ENCODE data around the gene C3orf18.

The C3orf18 gene

DNA sequence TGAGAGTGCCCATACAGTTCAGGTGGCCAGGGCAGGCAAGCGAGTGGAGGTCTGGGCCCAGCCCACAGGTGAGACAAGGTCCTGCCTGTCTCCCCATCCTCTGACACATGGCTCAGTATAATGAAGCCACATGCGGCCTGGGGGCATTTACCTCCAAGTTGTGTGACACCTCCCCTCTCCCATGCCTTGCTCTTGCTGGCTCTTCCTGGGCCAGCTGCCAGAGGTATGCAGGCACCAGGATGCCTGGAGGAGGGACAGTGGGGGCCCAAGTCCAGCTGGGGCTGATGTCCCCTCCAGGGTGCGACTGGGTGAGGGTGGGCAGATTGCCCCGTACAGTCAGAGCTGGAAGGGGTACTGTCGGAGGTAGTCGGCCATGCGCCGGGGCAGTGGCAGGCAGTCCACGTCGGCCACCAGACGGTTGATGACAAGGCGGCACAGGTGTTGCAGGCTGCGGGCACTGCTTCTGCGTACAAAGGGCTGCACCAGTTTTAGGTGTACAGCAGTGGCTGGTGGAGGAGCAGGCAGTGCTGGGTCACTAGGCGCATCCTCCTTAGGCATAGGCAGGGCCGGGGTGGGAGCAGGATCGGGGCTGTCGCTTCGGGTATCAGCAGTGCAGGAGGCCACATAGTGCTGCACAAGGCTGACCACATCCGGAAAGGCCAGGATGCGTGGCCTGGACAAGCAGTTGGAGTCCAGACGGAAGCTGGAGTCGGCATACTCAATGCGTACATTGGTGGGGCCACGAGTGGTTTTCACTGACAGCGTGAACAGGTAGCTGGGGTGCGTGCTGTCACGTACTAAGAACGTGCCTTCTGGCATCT is 39.9 kb upstream of the C3orf18 start:
- Histone ChIP-seq H3K9me3 (ENCODE audit: control insufficient read depth, insufficient read depth, low read length) (no peaks in the 10 kb centered on the region), H3K36me3 (ENCODE audit: insufficient read depth, low read length) (no peaks in the 10 kb centered on the region), H3K9ac (ENCODE audit: low read depth, low read length) (no peak overlapping the region), H3K4me1 (ENCODE audit: insufficient read depth, low read length) (peaks cover 4% of the 10 kb centered on the region; the same call in 1 of the 2 replicates)

DNA sequence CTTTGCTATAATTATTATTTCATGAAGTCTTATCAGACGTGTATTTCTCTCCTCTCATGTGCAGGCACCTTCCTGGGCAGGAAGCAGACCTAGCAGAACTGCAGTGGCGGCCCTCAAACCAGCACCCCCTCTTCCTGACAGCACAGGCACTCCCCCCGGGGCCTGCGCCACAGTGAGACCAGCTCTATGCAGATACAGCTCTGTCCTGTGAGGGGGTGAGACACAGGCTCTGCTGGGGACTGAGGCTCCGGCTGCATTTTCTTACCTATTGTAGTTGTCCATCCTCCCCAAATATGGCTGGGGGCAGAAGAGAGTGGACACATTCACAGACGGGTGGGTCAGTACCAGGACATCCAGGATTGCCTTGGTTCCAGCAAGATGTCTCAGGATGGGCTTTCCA is 39.0 kb upstream of the C3orf18 start:
- Histone ChIP-seq H3K36me3 (ENCODE audit: insufficient read depth, low read length) (no peaks in the 10 kb centered on the region), H3K9ac (ENCODE audit: low read depth, low read length) (no peak overlapping the region), H3K9me3 (ENCODE audit: control insufficient read depth, insufficient read depth, low read length) (no peaks in the 10 kb centered on the region), H3K4me1 (ENCODE audit: insufficient read depth, low read length) (peaks cover 5% of the 10 kb centered on the region; the same call in 1 of the 2 replicates)

DNA sequence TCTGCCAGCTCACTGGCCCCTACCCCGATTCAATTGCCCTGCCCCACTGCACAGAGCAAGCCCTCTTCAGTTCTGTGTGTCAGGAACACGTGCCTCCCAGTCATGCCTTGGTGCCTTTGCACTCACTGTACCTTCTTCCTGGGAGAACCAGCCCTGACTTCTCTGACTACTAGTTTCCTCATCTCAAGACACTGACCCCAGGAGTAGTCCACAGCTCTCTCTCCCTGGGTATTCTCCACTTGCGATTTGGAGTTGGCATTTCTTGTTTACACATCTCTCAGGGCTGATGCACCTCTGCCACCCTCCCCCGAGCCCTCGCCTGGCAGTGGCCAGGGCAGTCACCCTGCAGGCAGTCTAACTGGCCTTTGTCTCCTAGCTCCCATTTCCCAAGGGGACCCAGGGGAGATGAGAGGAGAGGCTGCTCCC is 38.4 kb upstream of the C3orf18 start:
- Histone ChIP-seq H3K36me3 (ENCODE audit: insufficient read depth, low read length) (no peaks in the 10 kb centered on the region), H3K9ac (ENCODE audit: low read depth, low read length) (no peak overlapping the region), H3K9me3 (ENCODE audit: control insufficient read depth, insufficient read depth, low read length) (no peaks in the 10 kb centered on the region), H3K4me1 (ENCODE audit: insufficient read depth, low read length) (peaks cover 10% of the 10 kb centered on the region; the same call in 1 of the 2 replicates)

DNA sequence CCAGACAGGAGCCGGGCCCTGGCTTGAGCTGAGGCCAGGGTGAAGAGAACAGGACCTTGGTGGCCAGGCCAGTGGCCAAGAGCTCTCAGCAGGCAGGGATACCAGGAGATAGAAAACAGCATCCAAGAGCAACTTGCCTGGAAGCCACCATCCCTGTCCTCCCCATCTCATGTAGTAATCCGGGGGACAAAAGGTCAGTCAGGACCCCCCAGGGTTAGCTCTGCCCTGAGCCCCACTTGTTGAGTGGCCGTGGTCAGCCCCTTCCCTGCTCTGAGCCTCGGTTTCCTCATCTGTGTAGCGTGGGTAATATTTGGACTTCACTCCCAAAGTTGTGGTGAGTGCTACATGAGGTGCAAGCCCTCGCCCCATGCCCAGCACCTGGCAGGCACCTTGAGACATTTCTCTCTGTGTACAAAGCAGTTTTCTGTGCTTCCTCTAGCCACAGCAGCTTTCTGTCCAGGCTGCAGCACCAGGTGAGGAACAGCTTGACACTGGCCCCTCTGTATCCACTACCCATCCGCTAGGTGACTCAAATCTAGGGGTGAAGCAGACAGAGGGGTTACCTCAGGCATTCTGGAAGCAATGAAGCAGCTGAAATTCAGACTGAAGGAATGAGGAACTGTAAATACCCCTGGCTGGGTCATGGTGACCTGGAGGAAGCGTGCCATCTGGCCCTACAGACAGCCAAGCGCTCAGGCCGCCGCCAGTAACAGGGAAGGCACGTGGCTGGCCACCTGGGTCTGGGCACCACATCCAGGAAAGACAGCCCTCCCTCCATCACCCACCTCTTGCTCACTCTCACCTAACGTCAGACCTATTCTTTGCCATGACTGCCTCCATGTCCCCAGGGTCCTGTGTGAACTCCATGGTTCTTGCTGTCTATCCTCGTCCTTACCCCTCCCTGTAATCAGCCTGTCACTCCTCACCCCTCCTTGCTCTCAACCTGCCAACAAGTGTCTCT is 37.4 kb upstream of the C3orf18 start:
- Histone ChIP-seq H3K9ac (ENCODE audit: low read depth, low read length) (no peak overlapping the region), H3K4me1 (ENCODE audit: insufficient read depth, low read length) (peaks cover 6% of the 10 kb centered on the region; the same call in 1 of the 2 replicates), H3K36me3 (ENCODE audit: insufficient read depth, low read length) (no peaks in the 10 kb centered on the region), H3K9me3 (ENCODE audit: control insufficient read depth, insufficient read depth, low read length) (no peaks in the 10 kb centered on the region)

DNA sequence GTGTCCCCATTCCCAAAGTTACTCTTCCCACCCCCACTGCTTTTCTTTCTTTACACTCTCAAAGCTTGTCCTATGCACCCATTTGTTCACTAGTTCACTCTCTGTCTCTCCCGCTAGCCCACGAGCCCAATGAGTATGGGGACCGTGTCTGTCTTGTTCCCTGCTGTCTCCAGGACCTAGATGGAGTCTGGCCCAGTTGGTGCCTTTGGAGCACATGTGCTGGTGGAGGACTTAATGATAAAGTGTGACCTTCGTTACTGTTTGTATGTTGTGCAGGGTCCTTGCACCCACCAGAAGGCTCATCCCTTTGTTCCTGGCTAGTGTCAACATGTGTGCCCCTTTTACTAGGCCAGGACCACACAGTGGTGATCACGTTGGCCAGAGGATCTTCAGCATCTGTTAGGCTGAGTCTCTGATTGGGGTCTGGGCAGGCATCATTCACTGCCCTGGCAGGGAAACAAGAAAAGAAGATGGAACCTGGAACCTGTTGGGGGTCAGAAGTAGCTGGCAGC is 36.6 kb upstream of the C3orf18 start:
- Histone ChIP-seq H3K4me1 (ENCODE audit: insufficient read depth, low read length) (peaks cover 6% of the 10 kb centered on the region; the same call in 1 of the 2 replicates), H3K36me3 (ENCODE audit: insufficient read depth, low read length) (no peaks in the 10 kb centered on the region), H3K9ac (ENCODE audit: low read depth, low read length) (no peak overlapping the region), H3K9me3 (ENCODE audit: control insufficient read depth, insufficient read depth, low read length) (no peaks in the 10 kb centered on the region)

DNA sequence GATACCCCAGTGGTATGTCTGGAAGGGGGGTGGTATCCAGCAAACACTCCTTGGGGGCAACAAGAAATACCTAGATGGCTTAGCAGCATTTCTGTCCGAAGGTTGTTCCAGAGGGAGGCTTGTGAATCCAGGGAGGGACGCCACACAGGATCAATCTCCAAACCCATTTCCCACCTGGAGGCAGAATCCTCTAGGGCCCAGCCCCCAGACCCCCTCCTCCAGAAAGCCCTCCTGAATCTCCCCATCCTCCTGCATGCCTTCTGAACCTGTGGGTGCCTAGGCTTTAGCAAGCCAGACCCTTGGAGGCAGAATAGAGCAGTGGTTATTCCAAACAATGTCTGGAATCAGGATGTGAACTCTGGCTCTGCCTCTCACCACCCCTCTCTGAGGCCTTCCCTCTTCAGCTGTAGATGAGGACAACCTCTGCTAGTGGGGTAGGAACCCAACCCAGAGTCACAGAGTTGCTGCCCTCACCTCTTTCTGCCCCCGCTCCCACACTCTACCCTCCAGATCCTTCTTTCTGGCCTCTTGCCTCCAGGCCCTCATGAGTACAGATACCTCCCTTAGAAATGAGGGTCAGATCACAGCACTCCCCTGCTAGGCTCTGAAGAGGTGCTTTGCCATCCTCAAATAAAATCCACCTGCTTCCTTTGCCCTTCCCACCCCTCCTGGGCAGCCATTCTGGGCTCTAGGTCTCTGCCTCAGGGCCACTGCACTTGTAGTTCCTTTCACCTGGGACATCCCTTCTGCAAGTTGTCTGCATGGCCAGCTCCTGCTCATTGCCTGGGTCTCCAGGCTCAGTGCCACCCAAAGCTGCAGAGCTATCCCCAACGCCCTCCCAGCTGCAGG is 35.9 kb upstream of the C3orf18 start:
- H3K36me3 ChIP-seq (ENCODE audit: insufficient read depth, low read length): no peaks in the 10 kb centered on the region
- H3K9ac ChIP-seq (ENCODE audit: low read depth, low read length): no peak overlapping the region
- H3K4me1 ChIP-seq (ENCODE audit: insufficient read depth, low read length): peaks cover 6% of the 10 kb centered on the region; the same call in 1 of the 2 replicates
- no peaks in the 10 kb centered on the region for H3K9me3 ChIP-seq (ENCODE audit: control insufficient read depth, insufficient read depth, low read length)

DNA sequence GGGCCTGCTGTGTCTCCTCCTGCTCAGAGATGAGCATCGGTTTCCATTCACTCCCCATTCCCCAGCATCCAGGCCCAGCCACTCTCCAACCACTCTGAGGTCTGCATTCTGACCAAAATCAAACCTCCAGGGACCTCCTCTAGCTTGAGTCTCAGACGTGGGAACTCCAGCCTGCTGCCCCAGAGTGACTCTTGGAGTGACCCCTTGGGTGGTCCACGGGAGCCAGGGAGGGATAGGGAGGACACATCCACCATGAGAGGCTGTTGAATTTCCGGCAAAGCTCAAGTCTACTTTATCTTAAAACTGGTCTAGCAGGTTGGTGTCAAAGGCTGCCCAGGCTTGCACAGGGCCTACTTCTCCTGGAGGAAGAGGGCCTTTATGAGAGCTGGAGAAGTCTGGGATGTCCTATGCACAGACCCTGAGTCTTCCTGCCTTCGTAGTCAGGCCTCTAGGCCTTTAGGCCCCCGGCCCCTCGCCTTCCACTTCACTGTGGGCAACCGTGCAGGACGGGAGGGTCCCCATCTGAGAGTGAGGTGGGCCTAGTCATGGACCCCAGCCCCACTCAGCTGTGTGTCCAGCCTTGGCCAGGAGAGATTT is 35.1 kb upstream of the C3orf18 start:
- Histone ChIP-seq H3K36me3 (ENCODE audit: insufficient read depth, low read length) (no peaks in the 10 kb centered on the region), H3K9me3 (ENCODE audit: control insufficient read depth, insufficient read depth, low read length) (no peaks in the 10 kb centered on the region), H3K4me1 (ENCODE audit: insufficient read depth, low read length) (peaks cover 6% of the 10 kb centered on the region; the same call in 1 of the 2 replicates), H3K9ac (ENCODE audit: low read depth, low read length) (no peak overlapping the region)

DNA sequence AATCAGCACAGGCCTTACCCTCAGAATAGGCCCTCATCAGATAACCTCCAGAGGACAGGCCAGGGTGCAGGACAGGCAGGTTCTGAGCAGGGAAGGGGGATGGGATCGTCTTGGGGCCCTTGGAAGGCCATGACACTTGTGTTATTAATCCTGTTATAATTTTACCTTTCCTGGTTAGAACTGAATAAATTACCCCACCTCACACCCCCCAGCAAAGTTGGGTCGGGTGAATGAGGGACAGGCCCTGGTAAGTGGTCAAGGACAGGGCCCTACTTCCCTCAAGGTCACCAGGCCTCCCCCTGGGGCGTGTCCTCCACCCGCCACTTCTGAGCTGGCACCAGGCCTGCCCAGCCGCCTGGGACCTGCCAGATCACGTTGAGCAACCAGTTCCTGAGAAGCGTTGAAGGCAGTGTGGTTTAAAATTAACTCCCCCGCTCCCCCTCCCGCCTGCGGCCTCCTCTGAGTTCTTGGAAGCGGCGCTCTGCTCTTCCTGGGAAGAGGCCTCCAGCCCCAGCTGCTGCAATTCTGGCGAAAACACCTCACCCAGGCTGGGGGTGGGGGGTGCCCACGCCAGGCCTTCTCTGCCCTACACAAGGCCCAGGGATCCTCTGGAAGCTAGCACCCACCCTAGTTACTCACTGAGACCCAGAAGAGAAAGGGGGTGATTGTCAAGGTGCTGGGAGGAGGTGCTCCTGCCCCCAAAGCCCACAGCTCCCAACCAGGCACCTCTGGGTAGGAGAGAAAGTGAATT is 33.5 kb upstream of the C3orf18 start:
- no peak overlapping the region for H3K9ac ChIP-seq (ENCODE audit: low read depth, low read length)
- peaks cover 6% of the 10 kb centered on the region; the same call in 1 of the 2 replicates for H3K4me1 ChIP-seq (ENCODE audit: insufficient read depth, low read length)
- no peaks in the 10 kb centered on the region for H3K36me3 ChIP-seq (ENCODE audit: insufficient read depth, low read length)
- H3K9me3 ChIP-seq (ENCODE audit: control insufficient read depth, insufficient read depth, low read length): no peaks in the 10 kb centered on the region

DNA sequence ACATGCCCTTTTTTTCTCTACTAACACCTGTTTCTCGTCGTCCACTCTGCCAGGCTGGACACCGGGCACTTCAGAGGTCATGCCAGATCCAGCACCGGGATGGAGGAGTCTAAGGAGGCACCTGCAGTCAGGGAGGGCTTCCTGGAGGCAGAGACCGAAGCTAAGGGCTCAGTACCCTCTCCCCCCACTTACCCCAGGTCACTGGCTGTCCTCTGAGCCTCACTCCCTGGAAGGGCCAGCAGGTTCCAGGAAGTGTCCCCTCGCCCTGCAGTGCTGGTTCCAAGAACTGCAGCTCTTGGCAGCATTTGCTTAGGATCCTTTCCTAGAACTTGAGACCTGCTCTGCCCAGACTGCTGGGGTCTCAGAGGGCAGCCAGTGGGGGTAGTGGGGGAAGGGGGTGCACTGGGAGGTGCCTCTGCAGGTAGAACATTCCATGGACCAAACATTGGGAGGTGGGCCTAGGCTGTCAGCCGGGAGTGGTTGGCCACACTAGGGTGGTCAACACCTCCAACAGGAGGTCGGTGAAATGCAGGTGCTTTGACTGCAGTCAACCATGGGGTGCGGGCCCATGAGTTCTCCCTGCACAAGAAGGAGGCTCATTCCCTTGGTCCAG is 32.7 kb upstream of the C3orf18 start:
- peaks cover 6% of the 10 kb centered on the region; the same call in 1 of the 2 replicates for H3K4me1 ChIP-seq (ENCODE audit: insufficient read depth, low read length)
- H3K36me3 ChIP-seq (ENCODE audit: insufficient read depth, low read length): no peaks in the 10 kb centered on the region
- no peaks in the 10 kb centered on the region for H3K9me3 ChIP-seq (ENCODE audit: control insufficient read depth, insufficient read depth, low read length)
- H3K9ac ChIP-seq (ENCODE audit: low read depth, low read length): no peak overlapping the region

DNA sequence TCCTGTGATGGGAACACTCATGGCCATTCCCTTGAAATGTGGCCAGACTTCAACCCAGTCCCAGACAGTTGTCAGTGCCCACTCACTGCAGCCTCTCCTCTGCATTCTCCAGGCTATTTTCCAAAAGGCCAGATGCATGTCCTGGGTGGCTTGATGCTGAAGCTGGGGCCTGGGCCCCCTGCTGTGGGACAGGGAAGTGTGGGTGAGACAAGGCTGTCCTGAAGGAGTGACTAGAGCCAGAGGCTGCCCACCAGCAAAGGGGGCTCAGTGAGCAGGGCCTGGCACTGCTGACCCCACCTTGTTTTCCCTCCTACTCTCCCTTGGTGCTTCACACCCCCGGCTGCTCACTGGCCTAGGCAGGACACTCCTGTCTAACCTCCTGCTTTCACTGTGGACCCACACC is 32.2 kb upstream of the C3orf18 start:
- Histone ChIP-seq H3K36me3 (ENCODE audit: insufficient read depth, low read length) (no peaks in the 10 kb centered on the region), H3K9ac (ENCODE audit: low read depth, low read length) (no peak overlapping the region), H3K4me1 (ENCODE audit: insufficient read depth, low read length) (peaks cover 6% of the 10 kb centered on the region; the same call in 1 of the 2 replicates), H3K9me3 (ENCODE audit: control insufficient read depth, insufficient read depth, low read length) (no peaks in the 10 kb centered on the region)

DNA sequence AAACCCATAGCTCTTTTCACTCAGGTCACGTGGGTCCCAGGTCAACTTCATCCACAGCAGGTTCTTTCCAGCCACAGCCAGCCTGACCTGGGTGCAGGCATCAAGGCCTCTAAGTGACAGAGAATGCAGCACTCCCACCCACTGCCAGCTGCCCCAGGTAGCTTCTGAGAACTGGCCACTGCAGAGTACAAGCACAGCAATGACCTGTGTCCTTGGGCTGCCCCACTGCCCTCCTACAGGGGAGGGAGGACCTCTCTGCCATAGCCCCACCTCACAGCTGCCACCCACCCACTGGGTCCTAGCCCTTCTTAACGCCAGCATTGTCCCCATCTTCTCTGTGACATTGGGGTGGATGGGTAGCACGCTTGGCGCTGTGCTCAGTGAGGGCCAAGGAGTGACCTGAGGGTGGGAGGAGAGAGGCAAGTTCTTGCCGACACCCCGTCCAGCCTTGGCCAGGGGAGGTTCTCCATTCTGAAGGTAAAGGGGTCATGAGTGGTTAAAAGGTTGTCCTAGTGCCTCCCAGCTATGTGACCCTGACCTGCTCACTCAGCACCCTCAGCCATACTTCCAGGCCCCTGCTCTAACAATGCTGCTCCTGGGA is 31.7 kb upstream of the C3orf18 start:
- Histone ChIP-seq H3K4me1 (ENCODE audit: insufficient read depth, low read length) (peaks cover 6% of the 10 kb centered on the region; the same call in 1 of the 2 replicates), H3K9ac (ENCODE audit: low read depth, low read length) (no peak overlapping the region)

DNA sequence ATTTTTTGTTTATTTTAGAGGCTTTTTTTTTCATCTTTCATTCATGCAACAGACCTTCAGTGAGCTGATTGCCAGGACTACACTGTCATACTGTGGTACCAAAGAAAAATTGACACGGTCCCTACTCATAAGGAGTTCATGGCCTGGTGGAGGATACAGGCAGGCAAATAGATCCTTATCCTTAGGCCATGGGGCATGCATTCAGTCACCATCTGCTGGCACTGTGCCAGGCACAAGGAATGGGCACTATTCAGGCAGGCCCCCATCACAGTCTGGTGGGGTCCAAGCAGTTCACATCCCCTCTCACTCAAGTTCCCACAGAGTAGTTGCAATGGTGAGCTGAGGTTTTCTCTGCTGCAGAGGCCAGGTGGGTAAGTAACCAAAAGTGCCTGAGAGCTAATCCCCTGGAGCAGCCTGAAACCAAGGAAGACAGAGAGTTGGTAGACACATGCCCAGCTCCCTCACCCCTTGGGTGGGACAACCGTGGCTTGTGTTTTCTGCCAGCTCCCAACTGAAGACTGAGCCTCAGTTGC is 26.8 kb upstream of the C3orf18 start:
- no peaks in the 10 kb centered on the region for H3K9me3 ChIP-seq (ENCODE audit: control insufficient read depth, insufficient read depth, low read length)
- H3K4me1 ChIP-seq (ENCODE audit: insufficient read depth, low read length): no peaks in the 10 kb centered on the region; the same call in 1 of the 2 replicates
- no peak overlapping the region for H3K9ac ChIP-seq (ENCODE audit: low read depth, low read length)
- H3K36me3 ChIP-seq (ENCODE audit: insufficient read depth, low read length): no peaks in the 10 kb centered on the region

More for the DNA sequence above, 31.7 kb upstream of the C3orf18 start:
- Histone ChIP-seq H3K36me3 (ENCODE audit: insufficient read depth, low read length) (no peaks in the 10 kb centered on the region), H3K9me3 (ENCODE audit: control insufficient read depth, insufficient read depth, low read length) (no peaks in the 10 kb centered on the region)

Data from ES-I3 (cell line).